ACC112 (cell line): ENCODE results near the gene CRELD1.
A peak's percentile ranks its signal among the peaks of the same experiment; 100 is the strongest.
"Not testable (repeated sequence)": the region's sequence is repeated elsewhere in the genome, so short reads cannot be mapped to it uniquely, and the experiment has no call there.

ENCODE experiments used
- H2AFZ ChIP-seq: fragments of 200-600 bp; sonication (generic); one replicate; pipeline ENCODE4 v1.6.0; 2017; ENCODE audit warnings: antibody characterized with exemption, low read length; ENCODE audit not compliant: unreplicated experiment
- H3K27ac ChIP-seq: fragments of 200-600 bp; sonication (generic); 2 replicates; pipeline ENCODE4 v1.5.1; 2014; ENCODE audit warnings: low read depth, mild to moderate bottlenecking, antibody characterized with exemption, low read length, moderate library complexity
- H3K27me3 ChIP-seq: fragments of 200-600 bp; sonication (generic); 2 replicates; pipeline ENCODE4 v1.6.1; 2014; ENCODE audit warnings: mild to moderate bottlenecking, antibody characterized with exemption, low read length, moderate library complexity, mixed read lengths; ENCODE audit not compliant: insufficient read depth
- H3K36me3 ChIP-seq: fragments of 200-600 bp; sonication (generic); 2 replicates; pipeline ENCODE4 v1.6.1; 2016; ENCODE audit warnings: mild to moderate bottlenecking, antibody characterized with exemption, low read length, moderate library complexity, mixed read lengths; ENCODE audit not compliant: insufficient read depth
- H3K4me1 ChIP-seq: fragments of 200-600 bp; sonication (generic); one replicate; pipeline ENCODE4 v1.6.1; 2016; ENCODE audit warnings: low read length, mixed read lengths; ENCODE audit not compliant: insufficient read depth, unreplicated experiment, control insufficient read depth
- H3K4me3 ChIP-seq: fragments of 200-600 bp; sonication (generic); 2 replicates; pipeline ENCODE4 v1.5.1; 2014; ENCODE audit warnings: mild to moderate bottlenecking, low read depth, low read length
- H3K79me2 ChIP-seq: fragments of 200-600 bp; sonication (generic); one replicate; pipeline ENCODE4 v1.6.0; 2016; ENCODE audit warnings: low read length; ENCODE audit not compliant: control insufficient read depth, unreplicated experiment, insufficient read depth

The CRELD1 gene

GRCh38 chr3:9896755-9897407 lies 36.8 kb upstream of the CRELD1 start:
- peak overlapping the region; percentile 80 for H3K27ac ChIP-seq
- H3K4me1 ChIP-seq, result peaks cover 57% of the 10 kb centered on the region
- peaks cover 15% of the 10 kb centered on the region for H3K79me2 ChIP-seq

GRCh38 chr3:9897408-9898372 lies 35.9 kb upstream of the CRELD1 start:
- Histone ChIP-seq H3K4me1 (peaks cover 60% of the 10 kb centered on the region), H3K27me3 (no peaks in the 10 kb centered on the region), H3K36me3 (peaks cover 18% of the 10 kb centered on the region), H2AFZ (no peak overlapping the region), H3K79me2 (peaks cover 10% of the 10 kb centered on the region), H3K4me3 (no peak overlapping the region), H3K27ac (peak overlapping the region; percentile 80)

More at GRCh38 chr3:9896755-9897407, 36.8 kb upstream of the CRELD1 start:
- not testable (repeated sequence) for H3K4me3 ChIP-seq, H3K27me3 ChIP-seq, H2AFZ ChIP-seq
- H3K36me3 ChIP-seq, result peaks cover 22% of the 10 kb centered on the region

GRCh38 chr3:9898467-9899241 lies 35.0 kb upstream of the CRELD1 start:
- Histone ChIP-seq H3K4me3 (no peak overlapping the region), H3K79me2 (peaks cover 3% of the 10 kb centered on the region), H3K4me1 (peaks cover 60% of the 10 kb centered on the region), H2AFZ (no peak overlapping the region), H3K27ac (peak overlapping the region; percentile 80; the same call in 1 of the 2 replicates), H3K27me3 (no peaks in the 10 kb centered on the region), H3K36me3 (peaks cover 8% of the 10 kb centered on the region)

GRCh38 chr3:9899289-9899791 lies 34.3 kb upstream of the CRELD1 start:
- H3K27me3 ChIP-seq, result no peaks in the 10 kb centered on the region
- no peak overlapping the region for H2AFZ ChIP-seq
- peaks cover 5% of the 10 kb centered on the region for H3K36me3 ChIP-seq
- H3K4me1 ChIP-seq, result peaks cover 57% of the 10 kb centered on the region
- peaks cover 3% of the 10 kb centered on the region for H3K79me2 ChIP-seq
- H3K4me3 ChIP-seq, result no peak overlapping the region
- H3K27ac ChIP-seq, result no peak overlapping the region

- H3K36me3 ChIP-seq, H3K27ac ChIP-seq, H3K27me3 ChIP-seq, H2AFZ ChIP-seq, H3K79me2 ChIP-seq, H3K4me3 ChIP-seq: not testable (repeated sequence)
- H3K4me1 ChIP-seq, result peaks cover 55% of the 10 kb centered on the region
Observed at GRCh38 chr3:9900965-9901415, 32.6 kb upstream of the CRELD1 start.

- Histone ChIP-seq H3K4me1 (peaks cover 45% of the 10 kb centered on the region), H3K36me3 (no peaks in the 10 kb centered on the region), H3K27ac (no peak overlapping the region), H3K27me3 (no peaks in the 10 kb centered on the region), H2AFZ (no peak overlapping the region), H3K79me2 (no peaks in the 10 kb centered on the region), H3K4me3 (no peak overlapping the region)
Observed at GRCh38 chr3:9901967-9902366, 31.7 kb upstream of the CRELD1 start.

- peak within 1 kb of the TSS; percentile 50 for H3K4me3 ChIP-seq
- H3K36me3 ChIP-seq, result no peaks in the 10 kb centered on the region
- no peaks in the 10 kb centered on the region for H3K27me3 ChIP-seq
- peak within 1 kb of the TSS; percentile 51 for H3K27ac ChIP-seq
- H2AFZ ChIP-seq, result peak within 1 kb of the TSS; percentile 96
- no peaks in the 10 kb centered on the region for H3K79me2 ChIP-seq
- H3K4me1 ChIP-seq, result peaks cover 39% of the 10 kb centered on the region
Observed at GRCh38 chr3:9902372-9903237, 31.0 kb upstream of the CRELD1 start, which contains the start of gene IL17RE. TSS of gene IL17RE (plus strand) at chr3:9902848. CDS start at chr3:9902933, 85 bp downstream.

- no peaks in the 10 kb centered on the region for H3K79me2 ChIP-seq
- H3K36me3 ChIP-seq, result no peaks in the 10 kb centered on the region
- H3K4me1 ChIP-seq, result peaks cover 32% of the 10 kb centered on the region
- H3K4me3 ChIP-seq, result peak overlapping the region; percentile 50
- no peaks in the 10 kb centered on the region for H3K27me3 ChIP-seq
- peak overlapping the region; percentile 51 for H3K27ac ChIP-seq
- H2AFZ ChIP-seq, result peak overlapping the region; percentile 96
Observed at GRCh38 chr3:9903238-9903624, 30.4 kb upstream of the CRELD1 start.

- Histone ChIP-seq H3K79me2 (no peaks in the 10 kb centered on the region), H3K36me3 (no peaks in the 10 kb centered on the region), H3K4me1 (peaks cover 27% of the 10 kb centered on the region), H2AFZ (peak overlapping the region; percentile 96), H3K4me3 (peak overlapping the region; percentile 50; the same call in 1 of the 2 replicates), H3K27ac (peak overlapping the region; percentile 51), H3K27me3 (no peaks in the 10 kb centered on the region)
Observed at GRCh38 chr3:9903904-9904303, 29.7 kb upstream of the CRELD1 start.
